ENCODE measurements around the gene PTPRD. TPM values are rescaled to one million over a fixed set of nuclear protein-coding genes. Genes with fewer than 3 reads are reported as not detected.

PTPRD gene
- total and polyA plus RNA-seq, 2 of the 4 experiments (the other 2 are of a cell fraction), result 0.07 to 0.18 TPM

DNA sequence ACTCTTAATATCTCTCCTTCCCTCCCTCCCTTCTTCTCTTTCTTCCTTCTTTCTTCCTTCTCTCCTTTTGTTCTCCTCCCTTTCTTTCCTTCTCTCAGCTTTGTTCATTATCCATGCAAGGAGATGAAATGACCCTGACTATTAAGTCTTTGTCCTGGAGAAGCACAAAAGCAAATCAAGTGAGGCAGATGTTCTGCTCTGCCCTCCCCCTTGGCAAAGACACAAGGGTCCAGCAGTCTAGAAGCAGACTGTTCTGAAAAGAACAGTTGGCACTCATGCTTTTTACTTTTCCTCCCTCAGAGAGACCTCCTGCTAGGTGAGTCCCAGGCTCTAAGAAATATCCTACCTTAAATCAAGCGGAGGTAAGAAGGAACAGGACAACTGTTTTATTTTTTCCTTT lies 1745.7 kb downstream of the PTPRD start:
- H2BK5ac ChIP-seq (ENCODE audit: low read depth, low read length, poor library complexity, severe bottlenecking), result no peak overlapping the region
- H3K27me3 ChIP-seq (ENCODE audit: control insufficient read depth, insufficient read depth, low read length), result no peaks in the 10 kb centered on the region
- dilution Hi-C loops (cut with HindIII; ENCODE audit: low sequenced_read_pairs, unreplicated experiment) (no loop called here), in situ Hi-C loops (cut with MboI; ENCODE audit: low sequenced_read_pairs) (no loop called here), intact Hi-C loops (cut with micrococcal nuclease) (no loop called here)
- no peaks in the 10 kb centered on the region for H3K4me1 ChIP-seq (ENCODE audit: control insufficient read depth, insufficient read depth, low read length)
- H3K36me3 ChIP-seq (ENCODE audit: control insufficient read depth, insufficient read depth, low read length), result no peaks in the 10 kb centered on the region
- H2BK20ac ChIP-seq (ENCODE audit: low read depth, low read length), result no peak overlapping the region
- no peak overlapping the region for H4K5ac ChIP-seq (ENCODE audit: low read depth, low read length)
- CTCF ChIA-PET, result no interaction called here
- POLR2A ChIA-PET (ENCODE audit: unreplicated experiment), result no interaction called here
- no peaks in the 10 kb centered on the region; the same call in 1 of the 2 replicates for H3K9me3 ChIP-seq (ENCODE audit: control insufficient read depth, insufficient read depth, low read length)
- H3K9me1 ChIP-seq (ENCODE audit: insufficient read depth, low read length), result no peaks in the 10 kb centered on the region
- no peak overlapping the region for H2AK9ac ChIP-seq (replicated peaks; ENCODE audit: low read depth, low read length, poor library complexity)
- no peak overlapping the region for H2AK5ac ChIP-seq (ENCODE audit: low read depth, low read length)
- TF ChIP-seq, protein P1, sequence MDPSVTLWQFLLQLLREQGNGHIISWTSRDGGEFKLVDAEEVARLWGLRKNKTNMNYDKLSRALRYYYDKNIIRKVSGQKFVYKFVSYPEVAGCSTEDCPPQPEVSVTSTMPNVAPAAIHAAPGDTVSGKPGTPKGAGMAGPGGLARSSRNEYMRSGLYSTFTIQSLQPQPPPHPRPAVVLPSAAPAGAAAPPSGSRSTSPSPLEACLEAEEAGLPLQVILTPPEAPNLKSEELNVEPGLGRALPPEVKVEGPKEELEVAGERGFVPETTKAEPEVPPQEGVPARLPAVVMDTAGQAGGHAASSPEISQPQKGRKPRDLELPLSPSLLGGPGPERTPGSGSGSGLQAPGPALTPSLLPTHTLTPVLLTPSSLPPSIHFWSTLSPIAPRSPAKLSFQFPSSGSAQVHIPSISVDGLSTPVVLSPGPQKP (IDR thresholded peaks at IDR 0.05; ENCODE audit: borderline replicate concordance, low read depth, low read length), result no peak
- no peak for TF ChIP-seq CEBPB (IDR thresholded peaks at IDR 0.05; ENCODE audit: low read depth, low read length)
- TF ChIP-seq MAFK (IDR thresholded peaks at IDR 0.05; ENCODE audit: low read depth, low read length), result no peak
- TF ChIP-seq, protein P2, sequence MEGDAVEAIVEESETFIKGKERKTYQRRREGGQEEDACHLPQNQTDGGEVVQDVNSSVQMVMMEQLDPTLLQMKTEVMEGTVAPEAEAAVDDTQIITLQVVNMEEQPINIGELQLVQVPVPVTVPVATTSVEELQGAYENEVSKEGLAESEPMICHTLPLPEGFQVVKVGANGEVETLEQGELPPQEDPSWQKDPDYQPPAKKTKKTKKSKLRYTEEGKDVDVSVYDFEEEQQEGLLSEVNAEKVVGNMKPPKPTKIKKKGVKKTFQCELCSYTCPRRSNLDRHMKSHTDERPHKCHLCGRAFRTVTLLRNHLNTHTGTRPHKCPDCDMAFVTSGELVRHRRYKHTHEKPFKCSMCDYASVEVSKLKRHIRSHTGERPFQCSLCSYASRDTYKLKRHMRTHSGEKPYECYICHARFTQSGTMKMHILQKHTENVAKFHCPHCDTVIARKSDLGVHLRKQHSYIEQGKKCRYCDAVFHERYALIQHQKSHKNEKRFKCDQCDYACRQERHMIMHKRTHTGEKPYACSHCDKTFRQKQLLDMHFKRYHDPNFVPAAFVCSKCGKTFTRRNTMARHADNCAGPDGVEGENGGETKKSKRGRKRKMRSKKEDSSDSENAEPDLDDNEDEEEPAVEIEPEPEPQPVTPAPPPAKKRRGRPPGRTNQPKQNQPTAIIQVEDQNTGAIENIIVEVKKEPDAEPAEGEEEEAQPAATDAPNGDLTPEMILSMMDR (conservative IDR thresholded peaks at IDR 0.05; ENCODE audit: low read depth, low read length), result no peak
- no peak for TF ChIP-seq RAD21 (IDR thresholded peaks at IDR 0.05; ENCODE audit: low read length)
- TF ChIP-seq, protein P3, sequence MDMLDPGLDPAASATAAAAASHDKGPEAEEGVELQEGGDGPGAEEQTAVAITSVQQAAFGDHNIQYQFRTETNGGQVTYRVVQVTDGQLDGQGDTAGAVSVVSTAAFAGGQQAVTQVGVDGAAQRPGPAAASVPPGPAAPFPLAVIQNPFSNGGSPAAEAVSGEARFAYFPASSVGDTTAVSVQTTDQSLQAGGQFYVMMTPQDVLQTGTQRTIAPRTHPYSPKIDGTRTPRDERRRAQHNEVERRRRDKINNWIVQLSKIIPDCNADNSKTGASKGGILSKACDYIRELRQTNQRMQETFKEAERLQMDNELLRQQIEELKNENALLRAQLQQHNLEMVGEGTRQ (IDR thresholded peaks at IDR 0.05; ENCODE audit: low read depth, low read length), result no peak
- no peak for TF ChIP-seq MAZ (IDR thresholded peaks at IDR 0.05; ENCODE audit: borderline replicate concordance, low read depth, low read length)
- no peak for TF ChIP-seq RCOR1 (IDR thresholded peaks at IDR 0.05; ENCODE audit: insufficient replicate concordance, low read length)
- TF ChIP-seq NFE2L2 (IDR thresholded peaks at IDR 0.05; ENCODE audit: low read depth, low read length), result no peak
- no peak for TF ChIP-seq MXI1 (IDR thresholded peaks at IDR 0.05; ENCODE audit: borderline replicate concordance, low read depth, low read length)
- no peak for TF ChIP-seq CHD1 (IDR thresholded peaks at IDR 0.05; ENCODE audit: low read depth, low read length)
- no peak for TF ChIP-seq POLR2A (IDR thresholded peaks at IDR 0.05; ENCODE audit: low read depth, low read length)
- no peak for TF ChIP-seq FOS (IDR thresholded peaks at IDR 0.05; ENCODE audit: low read depth, low read length)
- TF ChIP-seq BHLHE40 (IDR thresholded peaks at IDR 0.05; ENCODE audit: low read depth, low read length), result no peak
- no peak for TF ChIP-seq SMC3 (IDR thresholded peaks at IDR 0.05; ENCODE audit: low read depth, low read length)
- TF ChIP-seq RFX5 (IDR thresholded peaks at IDR 0.05; ENCODE audit: low read depth, low read length), result no peak
- no peak overlapping the region for H2BK15ac ChIP-seq (ENCODE audit: low read depth, low read length)
- BruUV-seq (replicated peaks), result no TSS peak
- no peak overlapping the region for H3K4ac ChIP-seq (ENCODE audit: low read depth, low read length)
- ATAC-seq (ENCODE audit: low read depth), result no peak
- H2BK120ac ChIP-seq (ENCODE audit: low read depth, low read length), result no peak overlapping the region
- WGBS, 2 experiments (ENCODE audit: extremely low coverage in 2 of 2, insufficient read length in 1 of 2), result no CpG with 5 or more reads among the region's 1 CpG
- H3K4me2 ChIP-seq (ENCODE audit: low read depth, low read length), result no peak overlapping the region
- no peak for DNase-seq
- no peak overlapping the region for H3K27ac ChIP-seq (ENCODE audit: insufficient read depth, low read length)
- no peak overlapping the region for H3K9ac ChIP-seq (ENCODE audit: low read depth, low read length)
- H3K23ac ChIP-seq (ENCODE audit: low read depth, low read length), result no peak overlapping the region
- no peaks in the 10 kb centered on the region for H3K79me1 ChIP-seq (ENCODE audit: low read depth in 1 of 2, low read length in 2 of 2)
- no peak overlapping the region for H3K56ac ChIP-seq (ENCODE audit: extremely low read depth, insufficient read depth, low read length)
- no peak overlapping the region for H3K14ac ChIP-seq (replicated peaks; ENCODE audit: low read depth, low read length)
- H4K20me1 ChIP-seq (ENCODE audit: insufficient read depth, low read length), result no peaks in the 10 kb centered on the region
- H4K91ac ChIP-seq (ENCODE audit: insufficient read depth, low read depth, low read length), result no peak overlapping the region
- H3K4me3 ChIP-seq (ENCODE audit: insufficient read depth, low read depth, low read length), result no peak overlapping the region
- no peak overlapping the region for H3K18ac ChIP-seq (ENCODE audit: low read depth, low read length)
- no peak overlapping the region for H2AFZ ChIP-seq (replicated peaks; ENCODE audit: low read length, poor library complexity)
- H4K8ac ChIP-seq (ENCODE audit: low read depth in 2 of 2, low read length in 2 of 2), result no peak overlapping the region
